HepG2 (cell line): ENCODE results near the gene ZNF816. TPM values are rescaled to one million over a fixed set of nuclear protein-coding genes. Genes with fewer than 3 reads are reported as not detected.

ENCODE experiments used
- CCAR2 ChIP-seq: fragments of 200-400 bp; formaldehyde crosslinking; optimal IDR thresholded peaks from 2 replicates; pipeline ENCODE3; 2018; ENCODE audit warnings: low read depth, mild to moderate bottlenecking, low read length, moderate library complexity
- POLR2AphosphoS2 ChIP-seq: IDR thresholded peaks from 2 replicates; pipeline ENCODE4 v1.6.1; 2011; ENCODE audit warnings: low read depth, low read length, improper control_type of control experiment
- RCOR2 ChIP-seq: IDR thresholded peaks from 2 replicates; pipeline ENCODE4 v1.6.1; 2016; ENCODE audit warnings: missing biosample characterization, missing genetic modification reagents
- SOX5 ChIP-seq: IDR thresholded peaks from 2 replicates; pipeline ENCODE4 v1.6.1; 2016; ENCODE audit warnings: borderline replicate concordance
- STAG1 ChIP-seq: sonication (generic); formaldehyde crosslinking; IDR thresholded peaks from 2 replicates; pipeline ENCODE4 v1.4.0; 2020; ENCODE audit warnings: missing genetic modification reagents
- TOE1 ChIP-seq: sonication (generic); formaldehyde crosslinking; IDR thresholded peaks from 2 replicates; pipeline ENCODE4 v1.4.0; 2020; ENCODE audit warnings: mild to moderate bottlenecking, missing genetic modification reagents
- TRIM24 ChIP-seq: sonication (generic); formaldehyde crosslinking; IDR thresholded peaks from 2 replicates; pipeline ENCODE4 v1.8.0; 2022; ENCODE audit warnings: mild to moderate bottlenecking, missing genetic modification reagents
- YEATS4 ChIP-seq: sonication (generic); formaldehyde crosslinking; IDR thresholded peaks from 2 replicates; pipeline ENCODE4 v1.4.0; 2020; ENCODE audit warnings: missing genetic modification reagents, borderline replicate concordance
- ZEB1 ChIP-seq: IDR thresholded peaks from 2 replicates; pipeline ENCODE4 v1.6.1; 2012; ENCODE audit warnings: mild to moderate bottlenecking, low read depth, inconsistent platforms; ENCODE audit not compliant: insufficient replicate concordance
- ZKSCAN5 ChIP-seq: sonication (generic); formaldehyde crosslinking; IDR thresholded peaks from 2 replicates; pipeline ENCODE4 v1.5.1; 2020; ENCODE audit warnings: mild to moderate bottlenecking, missing genetic modification reagents
- ZNF263 ChIP-seq: sonication (generic); formaldehyde crosslinking; IDR thresholded peaks from 2 replicates; pipeline ENCODE4 v1.4.0; 2020; ENCODE audit warnings: missing genetic modification reagents
- ZNF431 ChIP-seq: sonication (generic); formaldehyde crosslinking; IDR thresholded peaks from 2 replicates; pipeline ENCODE4 v1.9.0; 2022; ENCODE audit warnings: missing genetic modification reagents, low read depth, mild to moderate bottlenecking, borderline replicate concordance
- ZSCAN30 ChIP-seq: sonication (generic); formaldehyde crosslinking; IDR thresholded peaks from 2 replicates; pipeline ENCODE4 v1.5.0; 2020; ENCODE audit warnings: mild to moderate bottlenecking, missing genetic modification reagents
- polyA plus RNA-seq, 8 experiments: library from polyadenylated mRNA; depleted of rRNA in 3 of 8; stranded (reverse) in 7 of 8; unstranded in 1 of 8; fragments of >200 nt; fragmentation: Illumina TruSeq in 4 of 8; extraction: Trizol in 4 of 8; gene quantifications; 2 replicates each; pipeline versions ENCODE4 v1.2.1 to v1.2.3, GENCODE V29; 2011 to 2016; ENCODE audit warnings: low read depth in 4 of 8, missing spikeins in 1 of 8, mixed read lengths in 1 of 8; ENCODE audit not compliant: insufficient read depth in 1 of 8
- total RNA-seq, 5 experiments: library from RNA; depleted of rRNA; stranded (reverse); fragments of >200 nt; fragmentation: Illumina TruSeq; extraction: Trizol; gene quantifications; 2 replicates each; pipeline ENCODE4 v1.2.3, GENCODE V29; 2016; ENCODE audit warnings: low read depth in 1 of 5
- TF ChIP-seq, protein P1 (sequence below): sonication (generic); formaldehyde crosslinking; IDR thresholded peaks from 2 replicates; pipeline ENCODE4 v1.4.0; 2020; ENCODE audit warnings: mild to moderate bottlenecking, missing genetic modification reagents
- TF ChIP-seq, protein P2 (sequence below): sonication (generic); formaldehyde crosslinking; IDR thresholded peaks from 2 replicates; pipeline ENCODE4 v1.9.0; 2022; ENCODE audit warnings: missing genetic modification reagents, mild to moderate bottlenecking, borderline replicate concordance

Gene ZNF816
- total and polyA plus RNA-seq, 2 of the 13 experiments (the other 11 are each of a cell fraction or from before 2014, with no cell fraction given) = 5.2 to 14.1 TPM

DNA sequence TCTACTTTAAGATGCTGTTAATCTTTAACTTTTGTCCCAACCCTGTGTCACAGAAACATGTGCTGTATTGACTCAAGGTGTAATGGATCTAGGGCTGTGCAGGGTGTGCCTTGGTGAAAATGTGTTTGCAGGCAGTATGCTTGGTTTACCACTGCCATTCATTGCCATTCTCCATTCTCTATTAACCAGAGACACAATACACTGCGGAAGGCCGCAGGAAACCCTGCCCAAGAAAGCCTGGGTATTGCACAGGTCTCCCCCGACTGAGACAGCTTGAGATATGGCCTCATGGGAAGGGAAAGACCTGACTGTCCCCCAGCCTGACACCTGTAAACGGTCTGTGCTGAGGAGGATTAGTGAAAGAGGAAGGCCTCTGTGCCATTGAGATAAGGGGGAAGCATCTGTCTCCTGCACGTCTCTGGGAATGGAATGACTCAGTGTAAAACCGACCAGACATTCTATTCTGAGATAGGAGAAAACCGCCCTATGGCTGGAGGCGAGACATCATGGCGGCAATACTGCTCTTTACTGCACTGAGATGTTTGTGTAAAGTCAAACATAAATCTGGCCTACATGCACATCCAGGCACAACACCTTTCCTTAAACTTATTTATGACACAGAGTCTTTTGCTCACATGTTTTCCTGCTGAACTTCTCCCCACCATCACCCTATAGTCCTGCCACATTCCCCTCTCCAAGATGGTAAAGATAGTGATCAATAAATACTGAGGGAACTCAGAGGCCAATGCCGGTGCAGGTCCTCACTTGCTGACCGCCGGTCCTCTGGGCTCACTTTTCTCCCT lies 26.3 kb downstream of the ZNF816 start (continued):
- no peak for TF ChIP-seq RCOR2
- TF ChIP-seq, protein P1, sequence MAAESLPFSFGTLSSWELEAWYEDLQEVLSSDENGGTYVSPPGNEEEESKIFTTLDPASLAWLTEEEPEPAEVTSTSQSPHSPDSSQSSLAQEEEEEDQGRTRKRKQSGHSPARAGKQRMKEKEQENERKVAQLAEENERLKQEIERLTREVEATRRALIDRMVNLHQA (CRISPR knock-in tag) = no peak
- no peak for TF ChIP-seq ZNF263 (CRISPR knock-in tag)
- no peak for TF ChIP-seq ZNF431 (CRISPR knock-in tag)
- no peak for TF ChIP-seq ZEB1
- TF ChIP-seq POLR2AphosphoS2 = no peak
- TF ChIP-seq ZSCAN30 (CRISPR knock-in tag) = no peak
- no peak for TF ChIP-seq TRIM24 (CRISPR knock-in tag)
- TF ChIP-seq ZKSCAN5 = no peak
- TF ChIP-seq, protein P2, sequence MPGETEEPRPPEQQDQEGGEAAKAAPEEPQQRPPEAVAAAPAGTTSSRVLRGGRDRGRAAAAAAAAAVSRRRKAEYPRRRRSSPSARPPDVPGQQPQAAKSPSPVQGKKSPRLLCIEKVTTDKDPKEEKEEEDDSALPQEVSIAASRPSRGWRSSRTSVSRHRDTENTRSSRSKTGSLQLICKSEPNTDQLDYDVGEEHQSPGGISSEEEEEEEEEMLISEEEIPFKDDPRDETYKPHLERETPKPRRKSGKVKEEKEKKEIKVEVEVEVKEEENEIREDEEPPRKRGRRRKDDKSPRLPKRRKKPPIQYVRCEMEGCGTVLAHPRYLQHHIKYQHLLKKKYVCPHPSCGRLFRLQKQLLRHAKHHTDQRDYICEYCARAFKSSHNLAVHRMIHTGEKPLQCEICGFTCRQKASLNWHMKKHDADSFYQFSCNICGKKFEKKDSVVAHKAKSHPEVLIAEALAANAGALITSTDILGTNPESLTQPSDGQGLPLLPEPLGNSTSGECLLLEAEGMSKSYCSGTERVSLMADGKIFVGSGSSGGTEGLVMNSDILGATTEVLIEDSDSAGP = no peak
- TF ChIP-seq YEATS4 (CRISPR knock-in tag) = no peak
- peak; percentile 27; the same call in 1 of the 2 replicates for TF ChIP-seq SOX5
- no peak for TF ChIP-seq STAG1 (CRISPR knock-in tag)
- TF ChIP-seq TOE1 (CRISPR knock-in tag) = no peak
- TF ChIP-seq CCAR2 = no peak
